ENCODE data around the gene KIF27. TPM values are rescaled to one million over a fixed set of nuclear protein-coding genes. Genes with fewer than 3 reads are reported as not detected.
"Not testable (repeated sequence)": the region's sequence is repeated elsewhere in the genome, so short reads cannot be mapped to it uniquely, and the experiment has no call there.

The KIF27 gene
- total and polyA plus RNA-seq, 4 donors, result 0.55 to 5.1 (median 1.6) TPM

DNA sequence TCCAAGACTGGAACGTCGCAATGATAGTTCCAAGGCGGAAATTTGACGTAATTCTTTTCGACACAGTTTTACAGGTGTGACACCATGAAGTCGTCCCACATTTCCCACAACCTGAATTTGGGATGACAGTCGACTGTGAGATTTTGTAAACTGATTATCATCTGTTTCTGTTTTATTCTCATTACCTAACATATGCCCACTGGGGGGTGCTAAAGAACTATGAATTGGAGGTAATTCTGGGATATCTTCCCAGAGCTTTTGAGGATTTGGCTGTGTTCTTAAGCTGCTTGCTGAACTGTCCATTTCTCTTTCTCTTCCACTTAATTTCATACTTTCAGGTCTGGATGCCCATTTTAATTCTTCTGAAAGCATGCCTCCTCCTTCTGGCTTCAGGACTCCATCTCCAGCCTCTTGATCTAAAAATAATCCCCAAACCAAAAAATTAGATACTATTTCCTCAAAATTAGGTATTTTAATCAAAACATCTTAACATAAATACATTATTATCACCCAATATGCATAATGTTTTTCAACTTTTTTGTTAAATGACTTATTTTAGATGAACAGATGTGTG is 84.1 kb downstream of the KIF27 start:
- H3K9ac ChIP-seq (ENCODE audit: low read depth in 1 of 2, low read length in 2 of 2); H3K4me3 ChIP-seq (ENCODE audit: low read depth in 1 of 3, low read length in 3 of 3); H3K4me1 ChIP-seq (ENCODE audit: control insufficient read depth in 4 of 4, insufficient read depth in 4 of 4, low read length in 3 of 4); H3K27me3 ChIP-seq (ENCODE audit: control insufficient read depth in 4 of 4, insufficient read depth in 4 of 4, low read length in 3 of 4); DNase-seq (ENCODE audit: low spot score); H3K27ac ChIP-seq (ENCODE audit: low read depth in 1 of 2, low read length in 2 of 2); H3K36me3 ChIP-seq (ENCODE audit: control insufficient read depth in 4 of 4, insufficient read depth in 3 of 4, low read depth in 1 of 4, low read length in 3 of 4); H3K9me3 ChIP-seq (ENCODE audit: control insufficient read depth in 4 of 4, low read length in 3 of 4): not testable (repeated sequence)
- TF ChIP-seq RAD21 (IDR thresholded peaks at IDR 0.05), result peak; percentile 46 to 53
- 67% methylated on average over 7 of the region's 7 CpGs for WGBS

DNA sequence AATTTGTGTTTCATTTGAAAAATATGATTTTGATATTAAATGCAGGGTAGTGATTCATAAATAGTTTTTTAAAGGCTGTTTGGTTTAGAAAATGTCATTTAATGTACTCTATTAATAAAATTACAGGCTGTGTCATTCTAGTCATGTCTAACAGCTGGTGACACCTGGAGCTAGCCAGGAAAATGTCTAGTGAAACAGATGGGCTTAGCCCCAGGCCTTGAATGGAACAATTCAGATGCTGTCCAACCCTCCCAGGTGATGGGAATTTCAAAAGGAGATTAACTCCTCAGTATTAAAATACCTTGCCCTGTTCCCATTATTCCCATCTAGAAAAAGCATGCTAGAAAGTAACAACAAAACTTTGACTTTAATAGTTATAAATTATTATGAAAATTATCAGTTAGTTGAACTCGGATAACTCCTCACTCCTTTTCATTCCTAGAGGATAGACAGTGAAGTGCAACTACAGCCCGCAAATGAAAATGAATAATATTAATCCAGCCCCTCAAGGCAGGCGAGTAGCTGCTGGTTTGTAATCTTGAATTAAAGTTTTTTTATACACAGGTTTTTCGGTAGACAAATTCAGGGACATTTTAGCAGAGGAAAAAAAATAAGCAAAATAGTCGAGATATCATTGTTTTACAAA is 90.7 kb downstream of the KIF27 start:
- not testable (repeated sequence) for H3K9ac ChIP-seq (ENCODE audit: low read depth in 1 of 2, low read length in 2 of 2)

DNA sequence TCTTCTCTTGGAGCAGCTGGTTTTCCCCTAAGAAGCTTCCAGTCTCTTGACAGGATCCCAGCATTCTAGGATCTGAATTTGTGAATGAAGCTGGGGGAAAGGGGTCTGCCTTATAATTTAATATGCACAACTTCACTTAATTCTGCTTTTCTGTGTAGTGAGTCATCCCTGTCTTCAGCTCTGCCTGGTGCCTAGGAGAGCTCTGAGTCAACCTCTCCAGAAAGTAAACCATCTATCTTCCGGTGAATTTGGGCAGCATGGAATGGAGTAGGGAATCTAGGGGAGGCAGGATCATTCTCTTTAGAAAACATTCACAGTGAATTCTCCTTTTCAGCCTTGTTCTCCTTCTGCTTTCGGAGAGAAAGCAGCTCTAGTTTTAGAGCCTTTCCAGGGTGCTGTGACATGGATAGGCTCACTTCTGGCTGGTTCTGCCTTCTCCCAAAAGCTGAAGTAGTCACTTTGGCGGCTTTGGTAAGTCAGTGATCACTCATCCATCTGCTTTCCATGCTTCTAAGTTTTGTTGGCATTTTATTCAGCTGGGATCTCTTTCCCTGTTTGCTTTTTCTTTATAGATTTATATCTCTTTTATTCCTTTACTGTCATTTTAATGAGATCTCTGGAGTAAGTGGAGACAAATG is 96.1 kb downstream of the KIF27 start:
- H3K27me3 ChIP-seq (ENCODE audit: control insufficient read depth in 4 of 4, insufficient read depth in 4 of 4, low read length in 3 of 4); H3K9ac ChIP-seq (ENCODE audit: low read depth in 1 of 2, low read length in 2 of 2); H3K36me3 ChIP-seq (ENCODE audit: control insufficient read depth in 4 of 4, insufficient read depth in 3 of 4, low read depth in 1 of 4, low read length in 3 of 4); H3K9me3 ChIP-seq (ENCODE audit: control insufficient read depth in 4 of 4, low read length in 3 of 4); DNase-seq (ENCODE audit: low spot score); H3K27ac ChIP-seq (ENCODE audit: low read depth in 1 of 2, low read length in 2 of 2); H3K4me1 ChIP-seq (ENCODE audit: control insufficient read depth in 4 of 4, insufficient read depth in 4 of 4, low read length in 3 of 4); H3K4me3 ChIP-seq (ENCODE audit: low read depth in 1 of 3, low read length in 3 of 3): not testable (repeated sequence)
- WGBS, result 95% methylated on average over 3 of the region's 3 CpGs

More for the DNA sequence above, 90.7 kb downstream of the KIF27 start:
- not testable (repeated sequence) for DNase-seq (ENCODE audit: low spot score); H3K4me3 ChIP-seq (ENCODE audit: low read depth in 1 of 3, low read length in 3 of 3); H3K27me3 ChIP-seq (ENCODE audit: control insufficient read depth in 4 of 4, insufficient read depth in 4 of 4, low read length in 3 of 4); H3K27ac ChIP-seq (ENCODE audit: low read depth in 1 of 2, low read length in 2 of 2); H3K36me3 ChIP-seq (ENCODE audit: control insufficient read depth in 4 of 4, insufficient read depth in 3 of 4, low read depth in 1 of 4, low read length in 3 of 4); H3K9me3 ChIP-seq (ENCODE audit: control insufficient read depth in 4 of 4, low read length in 3 of 4); H3K4me1 ChIP-seq (ENCODE audit: control insufficient read depth in 4 of 4, insufficient read depth in 4 of 4, low read length in 3 of 4)
- WGBS, result 90% methylated on average over 5 of the region's 5 CpGs

DNA sequence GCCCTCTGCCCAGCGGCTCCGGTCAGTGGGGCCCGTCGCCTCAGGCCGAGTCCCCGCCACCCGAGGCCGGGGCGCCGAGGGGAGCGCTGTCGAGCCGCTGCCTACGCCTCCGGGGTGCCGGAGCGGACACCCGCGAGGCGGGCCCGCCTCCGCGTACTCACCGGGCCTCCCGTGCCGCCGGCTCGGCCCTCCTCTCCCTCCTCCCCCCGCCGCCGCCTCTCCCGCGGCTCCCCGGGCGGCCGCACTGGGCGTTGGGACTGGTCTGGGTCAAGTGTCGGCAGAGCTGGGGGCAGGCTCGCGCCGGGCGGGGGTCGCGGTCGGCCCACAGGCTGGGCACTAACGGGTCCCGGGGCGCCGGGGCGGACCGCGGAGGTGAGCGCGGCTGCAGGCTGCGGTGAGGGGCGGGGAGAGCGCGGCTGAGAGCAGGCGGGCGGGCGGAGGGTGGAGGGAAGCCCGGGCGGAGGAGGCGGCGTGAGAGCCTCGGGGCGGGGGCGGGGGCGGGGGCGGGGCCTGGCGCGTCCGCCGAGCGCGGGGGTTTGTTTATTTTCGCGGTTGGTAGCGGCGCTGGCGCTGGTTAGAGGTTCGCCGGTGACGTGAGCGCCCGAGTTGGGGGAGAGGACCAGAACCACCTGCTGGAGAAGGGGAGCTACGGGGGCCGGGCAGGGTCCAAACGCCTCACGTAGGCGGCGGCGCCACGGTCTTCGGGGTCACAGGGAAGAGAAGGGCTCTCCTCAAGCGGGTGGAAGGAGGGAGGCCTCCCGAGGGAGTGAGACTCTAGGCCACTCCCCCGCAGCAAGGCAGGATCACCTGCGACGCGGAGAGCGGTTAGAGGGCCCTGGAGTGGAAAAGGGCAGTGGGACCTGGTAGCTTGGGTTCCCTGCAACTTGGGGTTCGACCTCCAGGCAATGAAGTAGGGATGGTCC is 103.6 kb downstream of the KIF27 start, which contains the start of gene GKAP1:
Gene GKAP1 (minus strand): TSS at position 414 of the 923 bp plus-strand sequence. CDS start 11,252 bp downstream, outside the sequence.
- Histone ChIP-seq H3K9ac (ENCODE audit: low read depth in 1 of 2, low read length in 2 of 2) (peak within 1 kb of the TSS; percentile 54 to 66), H3K27ac (ENCODE audit: low read depth in 1 of 2, low read length in 2 of 2) (peak within 1 kb of the TSS; percentile 80 to 85), H3K4me3 (ENCODE audit: low read depth in 1 of 3, low read length in 3 of 3) (peak within 1 kb of the TSS; percentile 63 to 81 (median 72))
- peak; percentile 88 for DNase-seq (ENCODE audit: low spot score)
- H3K36me3 ChIP-seq (ENCODE audit: control insufficient read depth in 4 of 4, insufficient read depth in 3 of 4, low read depth in 1 of 4, low read length in 3 of 4); H3K27me3 ChIP-seq (ENCODE audit: control insufficient read depth in 4 of 4, insufficient read depth in 4 of 4, low read length in 3 of 4); H3K4me1 ChIP-seq (ENCODE audit: control insufficient read depth in 4 of 4, insufficient read depth in 4 of 4, low read length in 3 of 4); H3K9me3 ChIP-seq (ENCODE audit: control insufficient read depth in 4 of 4, low read length in 3 of 4): not testable (repeated sequence)
- TF ChIP-seq YY1 (IDR thresholded peaks at IDR 0.05), result peak; percentile 22
- peak; percentile 16 for TF ChIP-seq SP1 (IDR thresholded peaks at IDR 0.05)
- TF ChIP-seq, protein P1, sequence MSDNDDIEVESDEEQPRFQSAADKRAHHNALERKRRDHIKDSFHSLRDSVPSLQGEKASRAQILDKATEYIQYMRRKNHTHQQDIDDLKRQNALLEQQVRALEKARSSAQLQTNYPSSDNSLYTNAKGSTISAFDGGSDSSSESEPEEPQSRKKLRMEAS (IDR thresholded peaks at IDR 0.05), result peak; percentile 23
- TF ChIP-seq EGR1 (IDR thresholded peaks at IDR 0.05; ENCODE audit: low read depth in 2 of 2), result peak in 1 of 2 donors; percentile 37
- peak in 1 of 2 donors; percentile 8 for TF ChIP-seq RXRA (IDR thresholded peaks at IDR 0.05)
- TF ChIP-seq, protein P2, sequence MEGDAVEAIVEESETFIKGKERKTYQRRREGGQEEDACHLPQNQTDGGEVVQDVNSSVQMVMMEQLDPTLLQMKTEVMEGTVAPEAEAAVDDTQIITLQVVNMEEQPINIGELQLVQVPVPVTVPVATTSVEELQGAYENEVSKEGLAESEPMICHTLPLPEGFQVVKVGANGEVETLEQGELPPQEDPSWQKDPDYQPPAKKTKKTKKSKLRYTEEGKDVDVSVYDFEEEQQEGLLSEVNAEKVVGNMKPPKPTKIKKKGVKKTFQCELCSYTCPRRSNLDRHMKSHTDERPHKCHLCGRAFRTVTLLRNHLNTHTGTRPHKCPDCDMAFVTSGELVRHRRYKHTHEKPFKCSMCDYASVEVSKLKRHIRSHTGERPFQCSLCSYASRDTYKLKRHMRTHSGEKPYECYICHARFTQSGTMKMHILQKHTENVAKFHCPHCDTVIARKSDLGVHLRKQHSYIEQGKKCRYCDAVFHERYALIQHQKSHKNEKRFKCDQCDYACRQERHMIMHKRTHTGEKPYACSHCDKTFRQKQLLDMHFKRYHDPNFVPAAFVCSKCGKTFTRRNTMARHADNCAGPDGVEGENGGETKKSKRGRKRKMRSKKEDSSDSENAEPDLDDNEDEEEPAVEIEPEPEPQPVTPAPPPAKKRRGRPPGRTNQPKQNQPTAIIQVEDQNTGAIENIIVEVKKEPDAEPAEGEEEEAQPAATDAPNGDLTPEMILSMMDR (IDR thresholded peaks at IDR 0.05; ENCODE audit: low read depth, low read length, missing input control), result peak; percentile 12
- WGBS, result 1% methylated on average over 103 of the region's 103 CpGs

DNA sequence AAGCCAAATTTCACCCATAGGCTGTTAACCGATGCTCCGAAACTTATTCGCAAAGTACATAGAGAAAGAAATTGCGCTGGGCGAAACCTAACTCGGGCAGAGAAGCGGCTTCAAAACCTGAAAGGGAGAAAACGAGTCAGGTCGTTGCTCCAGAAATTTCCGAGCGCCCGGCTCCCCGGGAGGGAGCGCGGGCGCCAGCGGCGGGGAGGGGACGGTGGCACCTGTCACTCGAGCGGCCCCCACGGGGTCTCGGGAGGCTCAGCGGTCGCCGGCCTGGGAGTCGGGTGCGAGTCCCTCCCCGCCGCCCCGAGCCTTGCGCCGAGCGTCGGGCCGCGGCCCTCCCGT is 104.2 kb downstream of the KIF27 start:
- DNase-seq (ENCODE audit: low spot score); H3K36me3 ChIP-seq (ENCODE audit: control insufficient read depth in 4 of 4, insufficient read depth in 3 of 4, low read depth in 1 of 4, low read length in 3 of 4); H3K9me3 ChIP-seq (ENCODE audit: control insufficient read depth in 4 of 4, low read length in 3 of 4); H3K4me1 ChIP-seq (ENCODE audit: control insufficient read depth in 4 of 4, insufficient read depth in 4 of 4, low read length in 3 of 4); H3K27me3 ChIP-seq (ENCODE audit: control insufficient read depth in 4 of 4, insufficient read depth in 4 of 4, low read length in 3 of 4): not testable (repeated sequence)
- peak overlapping the region; percentile 54 to 66 for H3K9ac ChIP-seq (ENCODE audit: low read depth in 1 of 2, low read length in 2 of 2)
- peak overlapping the region; percentile 63 to 81 (median 72) for H3K4me3 ChIP-seq (ENCODE audit: low read depth in 1 of 3, low read length in 3 of 3)
- H3K27ac ChIP-seq (ENCODE audit: low read depth in 1 of 2, low read length in 2 of 2), result peak overlapping the region; percentile 80 to 85
- WGBS, result under 1% methylated on average over 38 of the region's 38 CpGs

DNA sequence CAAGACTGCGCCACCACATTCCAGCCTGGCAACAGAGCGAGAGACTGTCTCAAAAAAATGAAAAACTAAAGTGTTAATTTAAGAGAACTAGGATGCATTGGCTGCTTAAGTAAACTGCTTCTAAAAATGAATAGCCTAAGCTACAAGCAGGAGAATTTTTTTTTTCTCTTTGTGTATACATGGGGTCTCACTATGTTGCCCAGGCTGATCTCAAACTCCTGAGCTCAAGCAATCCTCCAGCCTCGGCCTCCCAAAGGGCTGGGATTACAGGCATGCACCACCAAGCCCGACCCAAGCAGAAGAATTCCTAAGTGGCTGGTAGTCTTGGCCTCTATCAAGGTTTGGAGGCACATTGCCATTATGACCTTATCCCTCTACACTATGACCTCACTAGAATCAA is 106.1 kb downstream of the KIF27 start:
- not testable (repeated sequence) for H3K4me1 ChIP-seq (ENCODE audit: control insufficient read depth in 4 of 4, insufficient read depth in 4 of 4, low read length in 3 of 4); H3K27me3 ChIP-seq (ENCODE audit: control insufficient read depth in 4 of 4, insufficient read depth in 4 of 4, low read length in 3 of 4); DNase-seq (ENCODE audit: low spot score); H3K27ac ChIP-seq (ENCODE audit: low read depth in 1 of 2, low read length in 2 of 2); H3K4me3 ChIP-seq (ENCODE audit: low read depth in 1 of 3, low read length in 3 of 3); H3K9me3 ChIP-seq (ENCODE audit: control insufficient read depth in 4 of 4, low read length in 3 of 4); H3K36me3 ChIP-seq (ENCODE audit: control insufficient read depth in 4 of 4, insufficient read depth in 3 of 4, low read depth in 1 of 4, low read length in 3 of 4); H3K9ac ChIP-seq (ENCODE audit: low read depth in 1 of 2, low read length in 2 of 2)
- 99% methylated on average over 4 of the region's 4 CpGs for WGBS

Measured in liver (tissue), 9 donors.